ENCODE results near the gene GABBR2.

The GABBR2 gene

GRCh38 chr9:98328770-98329169 is 380.0 kb downstream of the GABBR2 start:
- in situ Hi-C loops (cut with HindIII; ENCODE audit: low pct_unique_long_range_greater_than_20kb, low sequenced_read_pairs): no loop called here
- TF ChIP-seq JUND (IDR thresholded peaks at IDR 0.05; ENCODE audit: low read depth): no peak
- DNase-seq (ENCODE audit: low read depth in 1 of 2, low spot score in 1 of 2): no peak

DNA sequence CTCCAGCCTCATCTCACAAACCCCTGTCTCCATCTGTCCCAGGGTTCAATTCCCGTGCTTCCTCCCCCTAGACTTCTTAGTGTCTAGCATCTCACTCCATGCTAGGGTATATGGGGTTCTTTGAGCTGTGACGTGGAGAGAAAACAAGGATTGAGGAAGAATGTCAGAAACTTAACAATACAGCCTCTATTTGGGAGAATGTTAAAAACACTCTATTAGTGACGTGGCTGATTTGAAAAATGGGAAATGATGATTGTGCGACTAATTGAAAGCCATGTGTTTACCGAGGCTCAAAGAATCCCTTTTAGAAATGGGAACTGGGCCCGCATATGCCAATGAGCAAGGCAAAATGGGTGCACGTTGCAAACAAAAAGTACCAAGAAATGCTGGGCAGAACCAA is 380.6 kb downstream of the GABBR2 start:
- in situ Hi-C loops (cut with HindIII; ENCODE audit: low pct_unique_long_range_greater_than_20kb, low sequenced_read_pairs): no loop called here
- no peak for DNase-seq (ENCODE audit: low read depth in 1 of 2, low spot score in 1 of 2)
- TF ChIP-seq JUND (IDR thresholded peaks at IDR 0.05; ENCODE audit: low read depth): no peak

DNA sequence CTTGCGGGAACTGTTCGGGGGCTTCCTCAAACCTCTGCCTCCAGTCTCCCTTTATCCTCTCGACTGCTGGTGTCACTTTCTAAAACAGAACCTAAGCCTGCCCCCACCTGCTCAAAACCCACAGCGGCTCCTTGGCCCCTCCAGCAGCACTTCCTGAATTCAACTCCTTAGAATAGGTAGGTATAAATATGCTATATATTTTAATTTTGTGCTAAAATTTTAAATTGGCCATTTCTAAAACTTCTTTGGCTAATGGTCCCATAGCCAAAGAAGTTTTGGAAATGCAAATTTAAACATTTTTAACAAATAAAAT is 381.5 kb downstream of the GABBR2 start:
- in situ Hi-C loops (cut with HindIII; ENCODE audit: low pct_unique_long_range_greater_than_20kb, low sequenced_read_pairs): no loop called here
- DNase-seq (ENCODE audit: low read depth in 1 of 2, low spot score in 1 of 2): no peak
- TF ChIP-seq JUND (IDR thresholded peaks at IDR 0.05; ENCODE audit: low read depth): no peak

DNA sequence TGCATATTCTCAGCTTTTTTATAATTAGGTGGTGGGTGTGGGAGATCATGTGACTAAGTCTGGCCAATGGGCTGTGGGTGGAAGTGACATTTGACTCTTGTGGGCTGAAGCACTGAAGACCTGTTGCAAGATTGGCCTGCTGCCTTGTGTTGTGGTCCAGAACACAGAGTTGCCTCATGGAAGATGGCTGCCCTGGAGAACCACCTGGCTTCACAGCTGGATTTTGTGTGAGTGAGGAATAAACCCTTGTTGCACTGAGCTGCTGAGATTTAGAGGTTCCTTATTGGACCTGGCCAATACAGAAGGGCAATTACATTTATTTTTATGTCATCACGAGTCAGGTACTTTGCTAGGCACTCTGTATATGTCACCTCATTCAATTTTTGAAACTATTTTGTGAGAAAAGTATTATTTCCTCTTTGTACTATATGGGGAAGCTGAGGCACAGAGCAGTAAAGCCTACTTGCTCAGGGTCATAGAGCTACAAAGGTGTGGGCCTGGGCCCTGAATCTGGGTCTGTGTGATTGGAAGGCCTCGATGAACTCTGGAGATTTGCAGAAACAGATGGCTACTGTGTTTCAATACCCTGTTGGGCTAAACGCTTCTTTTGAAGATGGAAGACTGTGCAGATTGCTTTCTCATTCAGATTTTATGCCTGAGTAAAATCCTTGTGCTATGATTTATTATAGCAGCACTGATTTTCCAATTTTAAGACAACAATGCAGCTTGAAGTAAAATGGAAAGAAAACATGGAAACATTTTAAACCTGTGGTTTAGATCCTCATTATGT is 382.1 kb downstream of the GABBR2 start:
- TF ChIP-seq JUND (IDR thresholded peaks at IDR 0.05; ENCODE audit: low read depth): no peak
- no peak for DNase-seq (ENCODE audit: low read depth in 1 of 2, low spot score in 1 of 2)
- in situ Hi-C loops (cut with HindIII; ENCODE audit: low pct_unique_long_range_greater_than_20kb, low sequenced_read_pairs): no loop called here

- in situ Hi-C loops (cut with HindIII; ENCODE audit: low pct_unique_long_range_greater_than_20kb, low sequenced_read_pairs): no loop called here
- TF ChIP-seq JUND (IDR thresholded peaks at IDR 0.05; ENCODE audit: low read depth): no peak
- DNase-seq (ENCODE audit: low read depth in 1 of 2, low spot score in 1 of 2): no peak
Measured at GRCh38 chr9:98324801-98325200, 383.9 kb downstream of the GABBR2 start.

GRCh38 chr9:98323831-98324135 is 385.0 kb downstream of the GABBR2 start:
- DNase-seq (ENCODE audit: low read depth in 1 of 2, low spot score in 1 of 2): no peak
- in situ Hi-C loops (cut with HindIII; ENCODE audit: low pct_unique_long_range_greater_than_20kb, low sequenced_read_pairs): no loop called here
- TF ChIP-seq JUND (IDR thresholded peaks at IDR 0.05; ENCODE audit: low read depth): no peak

DNA sequence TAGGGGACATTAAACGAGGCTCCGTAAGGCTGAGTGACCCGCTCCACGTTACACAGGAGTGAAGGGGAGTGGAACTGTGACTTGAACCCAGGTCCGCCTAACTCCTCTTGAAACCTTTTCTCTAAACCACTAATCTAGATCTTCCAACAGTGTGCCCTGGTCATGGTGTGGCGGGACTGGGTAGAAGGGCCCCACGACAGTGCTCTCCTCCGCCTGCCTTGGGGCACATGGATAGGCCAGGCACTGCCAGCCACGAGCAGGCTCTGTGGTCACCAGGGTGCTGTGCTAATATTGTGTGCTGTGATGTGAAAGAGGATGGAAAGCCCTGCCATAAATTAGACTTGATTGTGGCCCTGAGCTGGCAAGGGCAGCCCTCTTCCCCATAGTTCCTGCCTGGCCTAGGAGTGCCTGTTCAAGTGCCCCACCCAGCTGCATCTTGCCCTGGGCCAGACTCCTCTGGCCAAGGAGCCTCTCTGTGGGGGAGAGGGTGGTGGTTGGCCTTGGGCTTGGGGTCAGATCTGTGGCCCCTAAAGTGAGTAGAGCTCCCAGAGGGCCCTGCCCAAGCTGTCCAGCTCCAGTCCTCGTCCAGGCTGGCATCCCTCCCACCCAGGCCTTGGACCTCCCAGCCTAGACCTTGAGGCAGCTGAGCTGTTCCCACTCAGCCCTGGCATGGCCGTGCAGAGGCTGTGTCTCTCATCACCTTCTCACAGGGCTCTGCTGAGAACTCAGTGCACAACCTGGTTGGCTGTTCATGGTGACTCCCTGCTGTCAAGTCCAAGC is 385.5 kb downstream of the GABBR2 start:
- no peak for TF ChIP-seq JUND (IDR thresholded peaks at IDR 0.05; ENCODE audit: low read depth)
- DNase-seq (ENCODE audit: low read depth in 1 of 2, low spot score in 1 of 2): no peak
- in situ Hi-C loops (cut with HindIII; ENCODE audit: low pct_unique_long_range_greater_than_20kb, low sequenced_read_pairs): no loop called here

DNA sequence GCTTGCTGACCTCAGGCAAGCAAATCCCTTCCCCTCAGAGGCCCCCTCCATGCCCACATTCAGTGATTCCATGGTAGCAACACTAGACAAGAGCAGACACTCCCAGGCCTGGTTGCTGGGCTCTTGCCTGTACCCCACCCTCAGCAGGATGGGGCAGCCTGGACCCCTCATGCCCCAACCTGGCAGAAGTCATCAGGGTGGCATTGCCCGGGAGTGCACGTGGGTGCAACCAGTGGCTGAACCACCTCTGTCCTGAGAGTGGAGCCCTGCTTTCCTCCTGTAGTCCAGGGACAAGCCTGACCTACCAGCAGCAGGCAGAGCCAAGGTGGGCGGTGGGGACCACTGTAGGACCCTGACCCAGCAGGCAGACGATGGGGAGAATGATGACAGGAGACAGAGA is 387.5 kb downstream of the GABBR2 start:
- no peak for TF ChIP-seq JUND (IDR thresholded peaks at IDR 0.05; ENCODE audit: low read depth)
- in situ Hi-C loops (cut with HindIII; ENCODE audit: low pct_unique_long_range_greater_than_20kb, low sequenced_read_pairs): no loop called here
- DNase-seq (ENCODE audit: low read depth in 1 of 2, low spot score in 1 of 2): no peak

GRCh38 chr9:98318834-98319478 is 389.8 kb downstream of the GABBR2 start:
- no peak for TF ChIP-seq JUND (IDR thresholded peaks at IDR 0.05; ENCODE audit: low read depth)
- no peak for DNase-seq (ENCODE audit: low read depth in 1 of 2, low spot score in 1 of 2)

DNA sequence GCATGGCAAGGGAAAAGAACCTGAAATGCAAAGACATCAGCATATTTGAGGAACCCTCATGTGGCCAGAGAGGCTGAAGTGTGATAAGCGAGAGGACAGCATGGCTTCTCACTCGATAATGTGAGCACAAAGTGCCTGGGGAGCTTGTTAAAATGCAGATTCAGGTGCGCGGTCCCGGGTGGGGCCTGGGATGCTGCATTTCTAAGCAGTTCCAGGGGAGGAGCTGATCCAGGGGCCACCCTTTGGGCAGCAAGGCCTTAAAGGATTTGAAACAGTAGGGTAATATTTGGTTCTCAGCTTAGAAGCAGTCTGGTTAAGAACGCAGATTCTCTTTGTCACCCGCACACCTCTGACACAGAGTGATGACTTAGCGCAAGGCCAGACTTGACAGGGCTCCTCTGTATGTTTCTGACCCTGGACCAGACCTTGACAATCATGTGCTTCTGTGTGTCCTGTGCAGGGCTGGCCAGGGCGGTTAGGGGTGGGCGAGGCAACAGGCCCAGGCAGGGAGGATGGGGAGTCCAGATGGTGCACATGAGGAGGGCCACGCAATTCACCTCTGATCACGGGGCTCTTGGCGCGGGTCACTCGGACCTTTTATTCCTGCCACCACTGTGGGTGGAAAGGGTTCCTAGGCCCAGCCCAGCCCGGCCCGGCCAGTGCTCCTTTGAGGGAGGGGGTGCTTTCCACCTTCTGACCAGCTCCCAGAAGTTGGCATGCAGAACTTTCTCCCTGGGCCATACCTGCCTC is 390.5 kb downstream of the GABBR2 start:
- DNase-seq (ENCODE audit: low read depth in 1 of 2, low spot score in 1 of 2): no peak
- no peak for TF ChIP-seq JUND (IDR thresholded peaks at IDR 0.05; ENCODE audit: low read depth)
- in situ Hi-C loops (cut with HindIII; ENCODE audit: low pct_unique_long_range_greater_than_20kb, low sequenced_read_pairs): no loop called here

More at GRCh38 chr9:98318834-98319478, 389.8 kb downstream of the GABBR2 start:
- in situ Hi-C loops (cut with HindIII; ENCODE audit: low pct_unique_long_range_greater_than_20kb, low sequenced_read_pairs): no loop called here

DNA sequence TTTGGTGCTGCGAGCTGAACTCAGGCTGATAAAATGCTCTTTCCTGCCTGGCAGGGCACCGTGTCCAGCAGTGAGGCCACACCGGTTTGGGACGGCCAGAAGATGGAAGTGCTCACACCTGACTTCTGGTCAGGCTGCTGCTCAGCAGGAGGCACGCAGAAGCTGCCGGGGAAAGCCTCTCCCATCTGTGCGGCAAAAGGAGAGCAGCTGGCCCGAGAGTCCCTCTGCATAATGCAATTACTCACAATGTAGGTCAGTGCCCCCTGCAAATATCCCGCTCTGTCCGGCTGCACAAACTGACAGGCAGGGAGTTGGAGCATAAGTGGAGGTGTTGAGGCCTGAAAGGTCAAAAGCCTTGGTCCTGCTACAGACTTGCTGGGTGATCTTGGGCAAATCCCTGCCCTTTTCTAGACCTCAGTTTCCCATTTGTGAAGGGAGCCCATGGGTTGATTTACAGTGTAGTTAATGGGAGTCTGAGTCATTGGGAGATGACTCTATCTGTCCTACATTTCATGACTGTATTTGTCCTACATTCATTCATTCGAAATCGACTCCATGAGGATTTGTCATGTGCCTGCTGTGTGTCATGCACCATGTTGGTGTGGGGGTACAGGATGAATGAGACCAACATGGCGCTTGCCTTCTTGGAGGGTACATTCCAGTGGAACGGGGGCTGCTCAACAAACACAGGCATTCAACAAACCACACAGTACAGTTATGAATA is 391.4 kb downstream of the GABBR2 start:
- in situ Hi-C loops (cut with HindIII; ENCODE audit: low pct_unique_long_range_greater_than_20kb, low sequenced_read_pairs): no loop called here
- DNase-seq (ENCODE audit: low read depth in 1 of 2, low spot score in 1 of 2): no peak
- TF ChIP-seq JUND (IDR thresholded peaks at IDR 0.05; ENCODE audit: low read depth): no peak

Data from T47D (cell line).